IMR-90 (cell line): Measurements from ENCODE around the gene LRRC57.

Experiments used
- CEBPB ChIP-seq: IDR thresholded peaks from 2 replicates; pipeline ENCODE4 v1.6.1; 2012; ENCODE audit warnings: low read depth, low read length, improper control_type of control experiment
- CHD1 ChIP-seq: IDR thresholded peaks from 2 replicates; pipeline ENCODE4 v1.6.1; 2012; ENCODE audit warnings: low read depth, low read length, improper control_type of control experiment
- NFE2L2 ChIP-seq: fragments of 150-350 bp; IDR thresholded peaks from 2 replicates; pipeline ENCODE4 v1.6.1; 2016; ENCODE audit warnings: low read depth, mild to moderate bottlenecking, low read length
- POLR2A ChIP-seq: IDR thresholded peaks from 2 replicates; pipeline ENCODE4 v1.6.1; 2012; ENCODE audit warnings: mild to moderate bottlenecking, low read depth, low read length
- SMC3 ChIP-seq: fragments of 150-350 bp; IDR thresholded peaks from 2 replicates; pipeline ENCODE4 v1.6.1; 2016; ENCODE audit warnings: low read depth, mild to moderate bottlenecking, antibody characterized with exemption, low read length, moderate library complexity
- TF ChIP-seq, protein P1 (sequence below): fragments of 150-350 bp; IDR thresholded peaks from 2 replicates; pipeline ENCODE4 v1.6.1; 2017; ENCODE audit warnings: mild to moderate bottlenecking, antibody characterized with exemption, low read length, low read depth
- TF ChIP-seq, protein P2 (sequence below): conservative IDR thresholded peaks from 2 replicates; pipeline ENCODE4 v1.5.1; 2012; ENCODE audit warnings: mild to moderate bottlenecking, low read depth, low read length, improper control_type of control experiment

DNA sequence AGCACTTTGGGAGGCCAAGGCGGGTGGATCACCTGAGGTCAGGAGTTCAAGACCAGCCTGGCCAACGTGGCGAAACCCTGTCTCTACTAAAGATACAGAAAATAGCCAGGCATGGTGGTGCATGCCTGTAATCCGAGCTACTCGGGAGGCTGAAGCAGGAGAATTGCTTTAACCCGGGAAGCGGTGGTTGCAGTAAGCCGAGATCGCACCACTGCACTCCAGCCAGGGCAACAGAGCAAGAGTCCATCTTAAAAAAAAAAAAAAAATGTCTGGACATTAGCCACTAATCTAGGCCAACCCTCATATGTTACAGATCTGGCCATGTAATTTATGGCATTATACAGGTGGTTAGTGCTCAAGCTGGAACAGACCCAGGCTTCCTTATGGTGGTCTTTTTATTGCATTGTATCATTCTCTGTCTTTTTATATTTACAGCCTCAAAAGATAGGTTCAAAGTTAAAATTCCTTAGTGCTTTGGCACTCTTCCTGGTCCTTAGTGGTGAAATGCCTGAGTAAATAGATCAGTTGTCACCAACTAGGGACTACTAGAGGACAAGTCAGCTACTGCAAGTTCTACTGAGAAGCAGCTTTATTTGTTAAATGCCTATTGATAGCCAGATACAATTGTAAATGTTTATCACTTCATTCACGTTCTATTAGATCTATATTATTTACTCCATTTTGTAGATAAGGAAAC is 42.8 kb upstream of the LRRC57 start:
- TF ChIP-seq, protein P1, sequence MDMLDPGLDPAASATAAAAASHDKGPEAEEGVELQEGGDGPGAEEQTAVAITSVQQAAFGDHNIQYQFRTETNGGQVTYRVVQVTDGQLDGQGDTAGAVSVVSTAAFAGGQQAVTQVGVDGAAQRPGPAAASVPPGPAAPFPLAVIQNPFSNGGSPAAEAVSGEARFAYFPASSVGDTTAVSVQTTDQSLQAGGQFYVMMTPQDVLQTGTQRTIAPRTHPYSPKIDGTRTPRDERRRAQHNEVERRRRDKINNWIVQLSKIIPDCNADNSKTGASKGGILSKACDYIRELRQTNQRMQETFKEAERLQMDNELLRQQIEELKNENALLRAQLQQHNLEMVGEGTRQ = no peak
- TF ChIP-seq, protein P2, sequence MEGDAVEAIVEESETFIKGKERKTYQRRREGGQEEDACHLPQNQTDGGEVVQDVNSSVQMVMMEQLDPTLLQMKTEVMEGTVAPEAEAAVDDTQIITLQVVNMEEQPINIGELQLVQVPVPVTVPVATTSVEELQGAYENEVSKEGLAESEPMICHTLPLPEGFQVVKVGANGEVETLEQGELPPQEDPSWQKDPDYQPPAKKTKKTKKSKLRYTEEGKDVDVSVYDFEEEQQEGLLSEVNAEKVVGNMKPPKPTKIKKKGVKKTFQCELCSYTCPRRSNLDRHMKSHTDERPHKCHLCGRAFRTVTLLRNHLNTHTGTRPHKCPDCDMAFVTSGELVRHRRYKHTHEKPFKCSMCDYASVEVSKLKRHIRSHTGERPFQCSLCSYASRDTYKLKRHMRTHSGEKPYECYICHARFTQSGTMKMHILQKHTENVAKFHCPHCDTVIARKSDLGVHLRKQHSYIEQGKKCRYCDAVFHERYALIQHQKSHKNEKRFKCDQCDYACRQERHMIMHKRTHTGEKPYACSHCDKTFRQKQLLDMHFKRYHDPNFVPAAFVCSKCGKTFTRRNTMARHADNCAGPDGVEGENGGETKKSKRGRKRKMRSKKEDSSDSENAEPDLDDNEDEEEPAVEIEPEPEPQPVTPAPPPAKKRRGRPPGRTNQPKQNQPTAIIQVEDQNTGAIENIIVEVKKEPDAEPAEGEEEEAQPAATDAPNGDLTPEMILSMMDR = peak; percentile 41
- TF ChIP-seq CEBPB (no peak), NFE2L2 (no peak), SMC3 (no peak), CHD1 (no peak), POLR2A (no peak)
